ENCODE data around the gene ULK2.

ULK2 gene

GRCh38 chr17:19753051-19753509 is 114.7 kb downstream of the ULK2 start:
- no peak for DNase-seq (ENCODE audit: extremely low spot score)
- ChIA-PET CTCF (interaction anchor here (0.7 to 2.6 kb wide), 3 partner anchors 8 to 14 kb away, joined by 3 to 22 read pairs (median 3); no protein-coding TSS in a partner anchor), POLR2A (interaction anchor here (1.4 to 1.5 kb wide), 2 partner anchors 8 to 105 kb away, joined by 3 to 8 read pairs; partner anchors contain the start of gene ALDH3A2)
- TF ChIP-seq BHLHE40 (IDR thresholded peaks at IDR 0.05; ENCODE audit: borderline replicate concordance) (no peak), LEF1 (IDR thresholded peaks at IDR 0.05; ENCODE audit: borderline replicate concordance) (no peak), ARNT (IDR thresholded peaks at IDR 0.05) (no peak), FOXM1 (IDR thresholded peaks at IDR 0.05; ENCODE audit: borderline replicate concordance) (no peak), NFRKB (IDR thresholded peaks at IDR 0.05) (no peak), FOXA1 (IDR thresholded peaks at IDR 0.05) (no peak)

DNA sequence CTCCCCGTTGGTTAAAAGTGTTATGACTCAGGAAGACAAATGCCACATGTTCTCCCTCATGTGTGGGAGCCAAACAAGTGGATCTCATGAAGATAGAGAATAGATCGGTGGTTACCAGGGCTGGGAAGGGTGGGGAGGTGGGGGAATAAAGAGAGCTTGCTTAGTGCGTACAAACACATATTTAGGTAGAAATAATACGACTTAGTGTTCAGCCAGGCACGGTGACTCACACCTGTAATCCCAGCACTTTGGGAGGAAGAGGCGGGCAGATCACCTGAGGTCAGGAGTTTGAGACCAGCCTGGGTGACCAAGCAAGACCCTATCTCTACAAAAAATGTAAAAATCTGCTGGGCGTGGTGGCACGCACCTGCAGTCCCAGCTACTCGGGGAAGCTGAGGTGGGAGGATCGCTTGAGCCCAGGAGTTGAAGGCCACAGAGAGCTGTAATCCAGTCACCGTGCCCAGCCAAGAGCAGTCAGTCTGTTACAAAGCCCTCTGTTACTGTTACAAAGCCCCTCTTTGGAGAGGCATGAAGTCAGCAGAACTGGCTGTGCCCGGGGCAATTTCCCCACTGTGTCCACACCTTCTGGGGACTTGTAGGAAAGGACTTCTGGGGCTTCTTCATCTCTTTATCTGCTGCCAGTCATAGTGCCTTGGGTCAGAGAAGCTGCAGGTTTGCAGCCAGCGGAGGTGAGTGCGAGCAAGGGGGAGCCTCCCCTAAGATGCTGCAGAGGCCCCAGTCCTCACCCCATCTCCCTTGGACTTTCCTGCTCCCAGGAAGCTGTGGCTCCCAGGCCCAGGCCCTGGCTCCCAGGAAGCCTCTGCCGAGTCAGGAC is 115.3 kb downstream of the ULK2 start:
- no peak for DNase-seq (ENCODE audit: extremely low spot score)
- CTCF ChIA-PET = interaction anchor here (0.7 to 2.6 kb wide), 4 partner anchors 8 to 14 kb away, joined by 3 to 22 read pairs (median 3); no protein-coding TSS in a partner anchor
- TF ChIP-seq BHLHE40 (IDR thresholded peaks at IDR 0.05; ENCODE audit: borderline replicate concordance) = no peak
- TF ChIP-seq FOXM1 (IDR thresholded peaks at IDR 0.05; ENCODE audit: borderline replicate concordance) = no peak
- TF ChIP-seq HDGF (IDR thresholded peaks at IDR 0.05; ENCODE audit: borderline replicate concordance) = no peak
- no peak for TF ChIP-seq SUZ12 (IDR thresholded peaks at IDR 0.05)
- TF ChIP-seq NFRKB (IDR thresholded peaks at IDR 0.05) = no peak
- no peak for TF ChIP-seq SP1 (IDR thresholded peaks at IDR 0.05)
- no peak for TF ChIP-seq ARNT (IDR thresholded peaks at IDR 0.05)
- no peak for TF ChIP-seq TARDBP (IDR thresholded peaks at IDR 0.05)
- TF ChIP-seq CTBP1 (IDR thresholded peaks at IDR 0.05; ENCODE audit: borderline replicate concordance) = no peak
- POLR2A ChIA-PET = interaction anchor here (0.8 to 1.5 kb wide), 3 partner anchors 7 to 104 kb away, joined by 3 to 8 read pairs (median 3); partner anchors contain the start of gene ALDH3A2

- DNase-seq (ENCODE audit: extremely low spot score) = no peak
- TF ChIP-seq CTBP1 (IDR thresholded peaks at IDR 0.05; ENCODE audit: borderline replicate concordance) (no peak), ELF4 (IDR thresholded peaks at IDR 0.05) (no peak), L3MBTL2 (conservative IDR thresholded peaks at IDR 0.05) (no peak), SP1 (IDR thresholded peaks at IDR 0.05) (no peak), LEF1 (IDR thresholded peaks at IDR 0.05; ENCODE audit: borderline replicate concordance) (no peak), FOXK2 (IDR thresholded peaks at IDR 0.05) (no peak), NFRKB (IDR thresholded peaks at IDR 0.05) (no peak), BHLHE40 (IDR thresholded peaks at IDR 0.05; ENCODE audit: borderline replicate concordance) (no peak), FOXA1 (IDR thresholded peaks at IDR 0.05) (no peak), FOXM1 (IDR thresholded peaks at IDR 0.05; ENCODE audit: borderline replicate concordance) (no peak)
- TF ChIP-seq, protein P1, sequence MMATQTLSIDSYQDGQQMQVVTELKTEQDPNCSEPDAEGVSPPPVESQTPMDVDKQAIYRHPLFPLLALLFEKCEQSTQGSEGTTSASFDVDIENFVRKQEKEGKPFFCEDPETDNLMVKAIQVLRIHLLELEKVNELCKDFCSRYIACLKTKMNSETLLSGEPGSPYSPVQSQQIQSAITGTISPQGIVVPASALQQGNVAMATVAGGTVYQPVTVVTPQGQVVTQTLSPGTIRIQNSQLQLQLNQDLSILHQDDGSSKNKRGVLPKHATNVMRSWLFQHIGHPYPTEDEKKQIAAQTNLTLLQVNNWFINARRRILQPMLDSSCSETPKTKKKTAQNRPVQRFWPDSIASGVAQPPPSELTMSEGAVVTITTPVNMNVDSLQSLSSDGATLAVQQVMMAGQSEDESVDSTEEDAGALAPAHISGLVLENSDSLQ (IDR thresholded peaks at IDR 0.05) = no peak
- POLR2A ChIA-PET = interaction anchor here (1.5 kb wide), 1 partner anchor 9 kb away, joined by 3 read pairs; no protein-coding TSS in a partner anchor
- CTCF ChIA-PET = no interaction called here
Observed at GRCh38 chr17:19750835-19751234, 116.9 kb downstream of the ULK2 start.

DNA sequence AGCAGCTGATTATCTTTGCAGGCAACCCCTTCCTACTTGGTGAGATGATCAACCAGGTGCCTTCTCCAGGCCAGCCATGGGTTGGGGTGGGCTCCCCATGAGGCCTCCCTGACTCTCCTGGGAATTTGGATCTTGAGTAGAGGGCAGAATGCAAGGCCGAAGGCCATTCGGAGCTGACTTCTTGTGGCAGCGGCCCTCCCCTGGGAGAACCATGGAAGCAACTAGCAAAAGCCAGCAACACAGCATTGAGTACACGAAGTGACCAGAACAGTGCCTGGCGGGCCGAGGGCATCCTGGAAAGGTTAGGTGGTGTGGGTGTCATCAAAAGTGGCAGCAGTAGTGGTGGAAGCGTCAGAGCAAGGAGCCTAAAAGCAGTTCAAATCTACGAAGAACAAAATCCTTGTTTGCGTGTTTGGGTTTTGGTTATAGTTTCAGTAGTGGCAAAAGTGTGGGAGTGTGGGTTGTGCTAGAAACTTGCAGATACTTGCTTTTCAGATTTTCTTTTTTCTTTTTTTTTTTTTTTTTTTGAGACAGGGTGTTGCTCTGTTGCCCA is 117.6 kb downstream of the ULK2 start:
- POLR2A ChIA-PET = no interaction called here

GRCh38 chr17:19748807-19749193 is 118.9 kb downstream of the ULK2 start:
- POLR2A ChIA-PET = no interaction called here
- no peak for DNase-seq (ENCODE audit: extremely low spot score)
- CTCF ChIA-PET = interaction anchor here (0.6 kb wide), 1 partner anchor 291 kb away, joined by 3 read pairs; no protein-coding TSS in a partner anchor
- TF ChIP-seq ELF4 (IDR thresholded peaks at IDR 0.05) (no peak), NFRKB (IDR thresholded peaks at IDR 0.05) (no peak), CTBP1 (IDR thresholded peaks at IDR 0.05; ENCODE audit: borderline replicate concordance) (no peak), HDGF (IDR thresholded peaks at IDR 0.05; ENCODE audit: borderline replicate concordance) (no peak), FOXA1 (IDR thresholded peaks at IDR 0.05) (no peak), LEF1 (IDR thresholded peaks at IDR 0.05; ENCODE audit: borderline replicate concordance) (no peak), L3MBTL2 (conservative IDR thresholded peaks at IDR 0.05) (no peak), ARNT (IDR thresholded peaks at IDR 0.05) (no peak), BHLHE40 (IDR thresholded peaks at IDR 0.05; ENCODE audit: borderline replicate concordance) (no peak), FOXK2 (IDR thresholded peaks at IDR 0.05) (no peak), FOXM1 (IDR thresholded peaks at IDR 0.05; ENCODE audit: borderline replicate concordance) (no peak), ZNF384 (IDR thresholded peaks at IDR 0.05) (no peak), SUZ12 (IDR thresholded peaks at IDR 0.05) (no peak)
- TF ChIP-seq, protein P1 (IDR thresholded peaks at IDR 0.05) = no peak

More for the DNA sequence above, 117.6 kb downstream of the ULK2 start:
- DNase-seq (ENCODE audit: extremely low spot score) = no peak
- CTCF ChIA-PET = no interaction called here
- TF ChIP-seq LEF1 (IDR thresholded peaks at IDR 0.05; ENCODE audit: borderline replicate concordance) (no peak), BHLHE40 (IDR thresholded peaks at IDR 0.05; ENCODE audit: borderline replicate concordance) (no peak), SUZ12 (IDR thresholded peaks at IDR 0.05) (no peak), ARNT (IDR thresholded peaks at IDR 0.05) (no peak), NFRKB (IDR thresholded peaks at IDR 0.05) (no peak), FOXK2 (IDR thresholded peaks at IDR 0.05) (no peak), HDGF (IDR thresholded peaks at IDR 0.05; ENCODE audit: borderline replicate concordance) (no peak), CTBP1 (IDR thresholded peaks at IDR 0.05; ENCODE audit: borderline replicate concordance) (no peak), FOXA1 (IDR thresholded peaks at IDR 0.05) (no peak), SP1 (IDR thresholded peaks at IDR 0.05) (no peak), L3MBTL2 (conservative IDR thresholded peaks at IDR 0.05) (no peak), FOXM1 (IDR thresholded peaks at IDR 0.05; ENCODE audit: borderline replicate concordance) (no peak), TARDBP (IDR thresholded peaks at IDR 0.05) (no peak), ZNF384 (IDR thresholded peaks at IDR 0.05) (no peak), ELF4 (IDR thresholded peaks at IDR 0.05) (no peak)
- TF ChIP-seq, protein P1 (IDR thresholded peaks at IDR 0.05) = no peak

Data from HEK293T (cell line).